WTC11 (cell line): ENCODE measurements around the gene MTMR3.

Source experiments
- FOXJ3 ChIP-seq: sonication (generic); formaldehyde crosslinking; IDR thresholded peaks from 2 replicates; pipeline ENCODE4 v1.9.0; 2021; ENCODE audit warnings: missing genetic modification reagents, mild to moderate bottlenecking, borderline replicate concordance
- KAT7 ChIP-seq: sonication (generic); formaldehyde crosslinking; IDR thresholded peaks from 2 replicates; pipeline ENCODE4 v1.8.1; 2023; ENCODE audit warnings: missing genetic modification reagents, mild to moderate bottlenecking, borderline replicate concordance
- MXD4 ChIP-seq: fragments of 250-450 bp; sonication (Bioruptor Pico); IDR thresholded peaks from 2 replicates; pipeline ENCODE4 v1.8.0; 2021; ENCODE audit warnings: mild to moderate bottlenecking, moderate library complexity, borderline replicate concordance
- NR1H2 ChIP-seq: sonication (generic); formaldehyde crosslinking; IDR thresholded peaks from 2 replicates; pipeline ENCODE4 v1.9.0; 2021; ENCODE audit warnings: mild to moderate bottlenecking, moderate library complexity, missing genetic modification reagents
- RELA ChIP-seq: sonication (generic); formaldehyde crosslinking; IDR thresholded peaks from 2 replicates; pipeline ENCODE4 v1.8.1; 2022; ENCODE audit warnings: missing genetic modification reagents, mild to moderate bottlenecking, borderline replicate concordance
- SMAD3 ChIP-seq: sonication (generic); formaldehyde crosslinking; IDR thresholded peaks from 2 replicates; pipeline ENCODE4 v1.8.0; 2022; ENCODE audit warnings: missing genetic modification reagents, mild to moderate bottlenecking, borderline replicate concordance
- TEAD4 ChIP-seq: sonication (generic); formaldehyde crosslinking; IDR thresholded peaks from 2 replicates; pipeline ENCODE4 v1.8.0; 2022; ENCODE audit warnings: mild to moderate bottlenecking, missing genetic modification reagents
- ZNF138 ChIP-seq: sonication (generic); formaldehyde crosslinking; conservative IDR thresholded peaks from 2 replicates; pipeline ENCODE4 v1.8.1; 2022; ENCODE audit warnings: mild to moderate bottlenecking, moderate library complexity, missing genetic modification reagents
- ZNF219 ChIP-seq: sonication (generic); formaldehyde crosslinking; IDR thresholded peaks from 2 replicates; pipeline ENCODE4 v1.8.0; 2023; ENCODE audit warnings: missing genetic modification reagents, mild to moderate bottlenecking, borderline replicate concordance
- ZNF416 ChIP-seq: fragments of 250-450 bp; sonication (Bioruptor Pico); IDR thresholded peaks from 2 replicates; pipeline ENCODE4 v1.9.0; 2021; ENCODE audit warnings: mild to moderate bottlenecking, inconsistent platforms
- ZNF423 ChIP-seq: fragments of 250-450 bp; sonication (Bioruptor Pico); IDR thresholded peaks from 2 replicates; pipeline ENCODE4 v2.1.2; 2022; ENCODE audit warnings: mild to moderate bottlenecking, moderate library complexity
- TF ChIP-seq, protein P1 (sequence below): fragments of 200-600 bp; IDR thresholded peaks from 2 replicates; pipeline ENCODE4 v1.8.0; 2022; ENCODE audit warnings: antibody characterized with exemption
- TF ChIP-seq, protein P2 (sequence below): sonication (generic); formaldehyde crosslinking; conservative IDR thresholded peaks from 2 replicates; pipeline ENCODE4 v1.8.1; 2022; ENCODE audit warnings: mild to moderate bottlenecking, missing genetic modification reagents
- TF ChIP-seq, protein P3 (sequence below): sonication (generic); formaldehyde crosslinking; IDR thresholded peaks from 2 replicates; pipeline ENCODE4 v1.8.1; 2023; ENCODE audit warnings: mild to moderate bottlenecking, missing genetic modification reagents, moderate library complexity

DNA sequence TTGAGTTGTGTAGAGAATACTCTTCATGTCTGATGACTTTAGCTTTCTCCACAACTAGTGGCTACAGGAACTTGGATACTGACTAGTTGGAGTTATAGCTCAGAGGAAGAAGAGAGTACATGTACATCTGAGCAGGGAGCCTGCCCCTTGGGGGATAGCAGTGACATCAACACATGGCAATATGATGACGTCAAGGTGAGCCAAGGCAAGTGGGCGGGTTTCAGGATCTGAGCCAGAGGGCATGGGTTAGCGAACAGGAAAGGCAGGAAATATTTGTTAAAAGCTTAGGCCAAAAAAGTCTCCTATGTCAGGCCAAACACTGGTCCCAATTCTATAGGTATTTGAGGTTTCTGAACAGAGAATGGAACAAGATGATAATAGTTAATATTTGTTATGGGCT lies 155.2 kb downstream of the MTMR3 start:
- TF ChIP-seq, protein P1, sequence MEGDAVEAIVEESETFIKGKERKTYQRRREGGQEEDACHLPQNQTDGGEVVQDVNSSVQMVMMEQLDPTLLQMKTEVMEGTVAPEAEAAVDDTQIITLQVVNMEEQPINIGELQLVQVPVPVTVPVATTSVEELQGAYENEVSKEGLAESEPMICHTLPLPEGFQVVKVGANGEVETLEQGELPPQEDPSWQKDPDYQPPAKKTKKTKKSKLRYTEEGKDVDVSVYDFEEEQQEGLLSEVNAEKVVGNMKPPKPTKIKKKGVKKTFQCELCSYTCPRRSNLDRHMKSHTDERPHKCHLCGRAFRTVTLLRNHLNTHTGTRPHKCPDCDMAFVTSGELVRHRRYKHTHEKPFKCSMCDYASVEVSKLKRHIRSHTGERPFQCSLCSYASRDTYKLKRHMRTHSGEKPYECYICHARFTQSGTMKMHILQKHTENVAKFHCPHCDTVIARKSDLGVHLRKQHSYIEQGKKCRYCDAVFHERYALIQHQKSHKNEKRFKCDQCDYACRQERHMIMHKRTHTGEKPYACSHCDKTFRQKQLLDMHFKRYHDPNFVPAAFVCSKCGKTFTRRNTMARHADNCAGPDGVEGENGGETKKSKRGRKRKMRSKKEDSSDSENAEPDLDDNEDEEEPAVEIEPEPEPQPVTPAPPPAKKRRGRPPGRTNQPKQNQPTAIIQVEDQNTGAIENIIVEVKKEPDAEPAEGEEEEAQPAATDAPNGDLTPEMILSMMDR, result no peak
- TF ChIP-seq, protein P2, sequence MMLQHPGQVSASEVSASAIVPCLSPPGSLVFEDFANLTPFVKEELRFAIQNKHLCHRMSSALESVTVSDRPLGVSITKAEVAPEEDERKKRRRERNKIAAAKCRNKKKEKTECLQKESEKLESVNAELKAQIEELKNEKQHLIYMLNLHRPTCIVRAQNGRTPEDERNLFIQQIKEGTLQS, result no peak
- no peak for TF ChIP-seq RELA (CRISPR knock-in tag)
- no peak for TF ChIP-seq ZNF416
- TF ChIP-seq, protein P3, sequence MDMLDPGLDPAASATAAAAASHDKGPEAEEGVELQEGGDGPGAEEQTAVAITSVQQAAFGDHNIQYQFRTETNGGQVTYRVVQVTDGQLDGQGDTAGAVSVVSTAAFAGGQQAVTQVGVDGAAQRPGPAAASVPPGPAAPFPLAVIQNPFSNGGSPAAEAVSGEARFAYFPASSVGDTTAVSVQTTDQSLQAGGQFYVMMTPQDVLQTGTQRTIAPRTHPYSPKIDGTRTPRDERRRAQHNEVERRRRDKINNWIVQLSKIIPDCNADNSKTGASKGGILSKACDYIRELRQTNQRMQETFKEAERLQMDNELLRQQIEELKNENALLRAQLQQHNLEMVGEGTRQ (CRISPR knock-in tag), result no peak
- TF ChIP-seq NR1H2 (CRISPR knock-in tag), result no peak
- no peak for TF ChIP-seq TEAD4 (CRISPR knock-in tag)
- no peak for TF ChIP-seq ZNF423
- TF ChIP-seq KAT7 (CRISPR knock-in tag), result no peak
- no peak for TF ChIP-seq ZNF138
- no peak for TF ChIP-seq MXD4 (CRISPR knock-in tag)
- TF ChIP-seq FOXJ3 (CRISPR knock-in tag), result no peak
- TF ChIP-seq SMAD3 (CRISPR knock-in tag), result no peak
- TF ChIP-seq ZNF219 (CRISPR knock-in tag), result no peak
